ENCODE data around the gene GDAP2.
"Not testable (repeated sequence)": the region's sequence is repeated elsewhere in the genome, so short reads cannot be mapped to it uniquely, and the experiment has no call there.

The GDAP2 gene

GRCh38 chr1:117899801-117900200 is 29.6 kb downstream of the GDAP2 start:
- DNase-seq = no peak

DNA sequence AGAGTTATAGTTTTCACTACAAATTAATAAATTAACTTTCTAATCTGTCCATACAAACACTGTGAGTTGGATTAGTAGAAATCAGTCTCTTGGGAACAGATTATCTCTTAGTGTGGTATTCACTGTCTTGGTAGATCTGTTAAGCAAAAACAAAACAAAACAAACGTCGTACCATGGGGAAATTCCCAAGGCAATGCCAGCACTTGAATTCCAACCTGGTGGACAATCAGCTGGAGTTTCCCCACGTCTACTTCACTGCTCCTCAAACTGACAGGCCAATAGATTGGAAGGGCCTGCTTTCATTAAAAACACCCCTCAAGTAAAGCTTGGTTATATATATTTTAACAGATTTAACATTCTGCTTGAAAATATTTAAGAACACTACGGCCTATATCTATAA is 31.9 kb downstream of the GDAP2 start:
- no peak for DNase-seq

- DNase-seq = peak; percentile 66 to 83
Measured at GRCh38 chr1:117895482-117896114, 33.8 kb downstream of the GDAP2 start.

GRCh38 chr1:117894078-117894477 is 35.3 kb downstream of the GDAP2 start:
- no peak for DNase-seq

GRCh38 chr1:117892512-117892911 is 36.9 kb downstream of the GDAP2 start:
- no peak for DNase-seq

DNA sequence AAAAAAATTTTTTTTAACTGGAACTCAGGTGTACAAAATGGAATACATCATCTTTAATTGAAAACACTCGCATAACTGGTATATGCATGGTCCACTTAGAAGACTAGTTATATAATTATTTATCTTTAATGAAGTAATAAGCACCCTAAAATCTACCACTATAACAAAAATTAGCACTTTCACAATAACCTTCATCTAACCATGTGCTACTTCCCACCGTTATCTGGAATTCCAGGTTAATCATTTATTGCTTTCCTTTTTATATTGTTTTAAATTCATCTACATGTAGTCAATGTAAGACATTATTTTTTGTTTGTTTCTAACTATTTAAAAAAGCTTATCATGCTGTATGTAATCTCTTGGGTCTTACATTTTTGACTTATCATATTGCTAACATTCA is 39.0 kb downstream of the GDAP2 start:
- DNase-seq = no peak

DNA sequence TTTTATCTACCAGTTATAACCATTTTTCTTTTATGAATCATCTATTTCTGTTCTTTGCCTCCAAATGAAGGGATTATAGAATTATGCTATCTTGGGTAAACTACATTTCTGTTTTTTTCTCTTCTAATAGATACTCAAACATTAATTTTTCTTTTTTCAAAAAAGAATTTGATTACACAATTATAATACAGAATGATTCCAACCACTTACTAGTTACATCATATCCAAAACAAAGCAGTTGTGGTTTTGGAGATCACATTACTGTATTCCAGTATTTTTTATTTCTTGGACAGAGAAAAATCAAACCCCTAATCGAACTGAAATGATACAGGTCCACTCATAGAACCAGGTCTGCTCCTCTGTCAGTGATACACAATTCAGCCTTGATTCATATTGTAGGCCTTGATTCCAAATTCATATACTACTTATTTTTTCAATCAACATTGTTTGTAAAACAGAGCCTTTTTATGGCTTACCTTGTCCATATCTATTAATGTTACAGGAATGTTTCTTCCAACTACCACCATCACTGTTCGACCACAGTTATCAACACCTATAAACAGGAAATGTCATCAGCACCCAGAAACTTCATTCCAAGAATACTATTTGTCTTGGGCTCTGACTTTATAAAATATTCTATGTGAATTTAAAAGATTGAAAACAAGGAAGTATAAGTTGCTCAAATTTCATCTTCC is 43.2 kb downstream of the GDAP2 start:
- DNase-seq = no peak

DNA sequence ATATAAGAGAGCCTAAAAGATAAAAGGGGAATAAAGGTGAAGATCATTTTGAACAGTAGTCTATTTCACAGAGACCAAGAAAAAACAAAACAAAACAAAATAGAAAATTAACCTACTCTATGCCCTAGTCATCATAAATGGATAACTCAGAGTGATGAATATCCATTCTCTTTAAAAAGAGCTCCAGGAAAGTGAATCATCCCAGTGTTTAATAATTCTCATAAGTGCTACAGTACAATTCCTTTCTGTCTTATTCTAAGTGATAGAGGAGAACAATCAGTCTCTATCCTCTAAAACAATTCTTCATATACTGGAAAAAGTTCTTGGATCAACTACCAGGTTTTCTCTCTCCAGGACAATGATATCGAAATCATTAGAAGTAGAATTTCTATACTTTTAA is 45.8 kb downstream of the GDAP2 start:
- no peak for DNase-seq

DNA sequence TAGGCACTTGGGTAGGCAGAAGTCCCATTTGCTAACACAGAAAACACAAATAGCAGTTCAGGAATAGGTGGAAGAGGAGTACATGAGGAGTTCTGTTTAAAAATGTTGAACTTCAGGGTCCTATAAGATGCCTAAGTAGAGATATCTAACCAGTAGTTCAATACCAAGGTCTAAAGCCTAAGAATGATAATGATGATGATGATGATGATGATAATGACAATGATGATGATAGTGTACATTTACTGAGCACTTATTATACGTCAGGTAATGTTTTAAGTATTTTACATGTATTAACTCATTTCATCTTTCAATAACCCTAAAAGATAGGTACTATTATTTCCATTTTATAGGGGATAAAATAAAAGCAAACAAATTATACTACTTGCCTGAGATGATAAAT is 50.1 kb downstream of the GDAP2 start:
- DNase-seq = no peak

GRCh38 chr1:117877823-117878222 is 51.6 kb downstream of the GDAP2 start:
- no peak for DNase-seq

- no peak for DNase-seq
Measured at GRCh38 chr1:117871013-117871412, 58.4 kb downstream of the GDAP2 start.

- no peak for DNase-seq
Measured at GRCh38 chr1:117861694-117862093, 67.7 kb downstream of the GDAP2 start.

- DNase-seq = no peak
Measured at GRCh38 chr1:117860896-117861610, 68.4 kb downstream of the GDAP2 start.

GRCh38 chr1:117859901-117860300 is 69.5 kb downstream of the GDAP2 start:
- DNase-seq = no peak

GRCh38 chr1:117857418-117857817 is 72.0 kb downstream of the GDAP2 start:
- DNase-seq = no peak

DNA sequence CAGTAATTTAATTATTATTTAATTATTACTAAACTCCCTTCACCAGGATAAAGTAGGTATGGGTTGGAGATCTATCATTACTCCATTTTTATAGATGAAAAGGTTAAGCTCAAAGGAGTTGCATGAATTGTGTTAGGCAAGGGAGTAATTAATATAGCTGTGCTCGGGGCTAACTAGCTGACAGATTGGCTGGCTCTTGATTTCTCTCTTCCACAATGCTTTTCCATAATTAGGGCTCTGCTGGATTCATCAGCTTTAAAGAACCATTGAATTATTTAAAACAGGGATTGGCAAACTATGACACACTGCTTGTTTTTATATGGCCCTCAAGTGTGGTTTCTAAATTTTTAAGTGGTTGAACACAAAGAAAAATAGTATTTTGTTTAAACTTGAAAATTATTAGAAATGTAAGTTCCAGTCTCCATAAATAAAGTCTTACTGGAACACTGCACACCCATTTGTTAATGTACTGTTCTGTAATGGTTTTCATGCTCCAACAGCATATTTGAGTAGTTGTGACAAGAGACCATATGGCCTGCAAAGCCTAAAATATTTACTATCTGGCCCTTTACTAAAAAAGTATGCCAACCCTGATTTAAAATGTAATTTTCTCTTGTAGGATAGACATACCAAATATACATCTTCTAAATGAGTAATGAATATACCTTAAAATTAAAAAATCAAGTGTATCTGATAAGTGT is 76.4 kb downstream of the GDAP2 start:
- DNase-seq = no peak

GRCh38 chr1:117851687-117852086 is 77.7 kb downstream of the GDAP2 start:
- no peak for DNase-seq

DNA sequence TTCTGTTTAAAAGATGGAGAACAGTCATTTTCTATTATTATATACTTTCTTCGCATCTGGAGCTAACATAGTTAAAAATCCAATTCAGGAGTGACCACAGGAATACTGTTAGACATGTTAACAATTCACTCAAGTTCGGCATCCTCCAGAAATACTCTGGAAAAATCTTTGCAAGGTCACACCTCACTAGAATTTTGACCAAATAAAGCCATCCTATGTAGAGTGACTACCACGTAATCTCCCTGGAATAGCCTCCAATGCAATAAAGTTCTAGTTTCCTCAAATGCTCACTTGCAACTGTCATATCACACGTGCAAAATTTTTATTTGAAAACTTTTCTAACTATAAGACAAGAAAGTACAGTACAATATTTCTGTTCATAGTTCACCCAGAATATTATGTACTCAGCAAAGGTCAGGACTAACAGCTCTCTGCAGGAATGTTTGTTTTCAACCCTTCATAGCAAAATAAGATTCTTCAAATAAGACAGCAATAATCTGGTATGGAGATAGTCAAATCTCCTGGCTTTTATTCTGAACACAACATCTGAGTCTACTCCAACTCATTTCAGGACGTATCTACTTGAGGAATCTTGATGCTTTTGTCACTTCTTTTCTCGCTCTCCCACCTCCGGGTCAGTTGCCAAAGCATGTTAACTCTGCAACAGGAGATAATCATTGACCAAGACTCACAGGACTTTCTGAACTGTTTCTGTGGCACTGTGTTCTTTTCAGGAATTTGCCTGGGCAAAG is 82.6 kb downstream of the GDAP2 start:
- DNase-seq = no peak

DNA sequence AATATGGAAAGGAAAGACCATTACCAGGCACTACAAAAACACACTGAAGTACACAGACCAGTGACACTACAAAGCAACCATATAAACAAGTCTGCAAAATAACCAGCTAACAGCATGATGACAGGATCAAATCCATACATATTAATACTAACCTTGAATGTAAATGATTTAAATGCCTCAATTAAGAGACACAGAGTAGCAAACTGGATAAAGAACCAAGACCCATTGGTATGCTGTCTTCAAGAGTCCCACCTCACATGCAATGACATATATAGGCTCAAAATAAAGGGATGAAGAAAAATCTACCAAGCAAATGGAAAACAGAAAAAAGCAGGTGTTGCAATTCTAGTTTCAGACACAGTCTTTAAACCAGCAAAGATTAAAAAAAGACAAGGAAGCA is 84.9 kb downstream of the GDAP2 start:
- not testable (repeated sequence) for DNase-seq

GRCh38 chr1:117843791-117844190 is 85.6 kb downstream of the GDAP2 start:
- DNase-seq = no peak

- DNase-seq = no peak
Measured at GRCh38 chr1:117842408-117843170, 86.8 kb downstream of the GDAP2 start.
